ENCODE results near the gene CDC42. TPM values are rescaled to one million over a fixed set of nuclear protein-coding genes. Genes with fewer than 3 reads are reported as not detected.
"Not testable (repeated sequence)": the region's sequence is repeated elsewhere in the genome, so short reads cannot be mapped to it uniquely, and the experiment has no call there.

The CDC42 gene
- 100 to 1,000 TPM; 228 to 244 (median 240) TPM for total RNA-seq

DNA sequence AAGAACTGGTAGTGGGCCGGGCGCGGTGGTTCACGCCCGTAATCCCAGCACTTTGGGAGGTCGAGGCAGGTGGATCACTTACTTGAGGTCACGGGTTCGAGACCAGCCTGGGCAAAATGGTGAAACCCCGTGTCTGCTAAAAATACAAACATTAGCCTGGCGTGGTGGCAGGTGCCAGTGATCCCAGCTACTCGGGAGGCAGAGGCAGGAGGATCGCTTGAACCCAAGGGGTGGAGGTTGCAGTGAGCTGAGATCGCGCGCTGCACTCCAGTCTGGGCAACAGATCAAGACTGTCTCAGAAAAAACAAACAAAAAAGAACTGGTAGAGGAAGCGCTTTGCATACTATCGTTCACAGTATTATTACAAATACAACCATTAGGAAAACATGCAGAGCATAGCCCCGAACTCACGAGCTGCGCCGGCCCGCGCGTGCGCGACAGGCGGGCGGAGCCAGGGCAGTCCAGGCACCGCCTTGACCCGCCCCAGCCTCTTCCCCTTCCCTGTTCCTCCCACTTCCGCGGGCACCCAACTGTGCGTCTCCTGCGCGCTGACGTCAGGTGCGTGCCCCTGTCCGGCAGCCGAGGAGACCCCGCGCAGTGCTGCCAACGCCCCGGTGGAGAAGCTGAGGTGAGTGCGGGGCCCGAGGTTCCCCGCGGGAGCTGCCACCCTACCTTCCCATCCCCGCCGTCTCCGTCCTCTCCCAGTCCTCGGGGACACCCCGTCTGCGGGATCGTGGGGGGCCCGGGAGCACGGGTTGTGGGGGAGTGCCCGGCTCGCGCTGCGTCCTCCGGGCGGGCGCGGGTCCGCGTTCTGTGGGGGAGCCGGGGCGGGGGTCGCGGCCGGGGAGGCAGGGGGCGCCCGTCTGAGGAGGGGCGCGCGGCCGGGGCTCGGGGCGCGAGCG lies at the start of gene CDC42:
Gene CDC42 (plus strand): TSS at position 595 of the 902 bp plus-strand sequence. CDS start 25,770 bp downstream, outside the sequence.
- intact Hi-C loops (cut with DNase I) = no loop called here
- peak within 1 kb of the TSS; percentile 96 to 97 (median 96) for H3K27ac ChIP-seq
- DNase-seq = peak; percentile 98
- no peaks in the 10 kb centered on the region for H3K36me3 ChIP-seq
- H3K4me1 ChIP-seq = peaks cover 28 to 32% of the 10 kb centered on the region in 2 donors
- H3K27me3 ChIP-seq = no peaks in the 10 kb centered on the region
- H3K9me3 ChIP-seq = no peaks in the 10 kb centered on the region
- 32 to 34% methylated on average over 39 of the region's 81 CpGs for WGBS, 2 donors
- TF ChIP-seq CTCF (IDR thresholded peaks at IDR 0.05) (no peak), POLR2A (IDR thresholded peaks at IDR 0.05) (peak; percentile 92 to 97)
- H3K4me3 ChIP-seq (replicated peaks in 1 of 3) = peak within 1 kb of the TSS; percentile 85 to 96 (median 94)

DNA sequence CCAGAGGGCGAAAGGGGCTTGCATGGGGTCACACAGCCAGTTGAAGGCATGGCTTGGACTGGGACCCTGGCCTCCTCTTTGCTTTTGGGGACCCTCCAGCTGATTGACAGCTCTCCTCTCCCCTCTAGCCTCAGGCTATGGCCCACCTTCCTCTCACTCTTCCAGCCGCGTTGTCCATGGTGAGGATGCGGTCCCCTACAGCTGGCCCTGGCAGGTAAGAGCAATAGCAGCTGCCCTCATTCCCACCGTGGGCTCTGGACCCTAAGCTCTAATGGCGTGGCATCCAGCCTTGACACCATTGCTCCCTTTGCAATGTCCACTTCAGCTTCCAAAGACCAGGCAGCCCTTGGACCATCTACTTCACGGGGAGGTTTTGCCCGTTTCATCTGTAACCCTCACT lies 49.6 kb upstream of the CDC42 start:
- WGBS, 2 donors = 79 to 84% methylated on average over 8 of the region's 8 CpGs
- not testable (repeated sequence) for H3K36me3 ChIP-seq; DNase-seq; H3K9me3 ChIP-seq; H3K27me3 ChIP-seq; H3K4me3 ChIP-seq (replicated peaks in 1 of 3); H3K27ac ChIP-seq; H3K4me1 ChIP-seq
- intact Hi-C loops (cut with DNase I) = loop anchor here (10.0 kb wide), 1 partner anchor 642 kb away; the partner anchor contains the start of gene C1QC

DNA sequence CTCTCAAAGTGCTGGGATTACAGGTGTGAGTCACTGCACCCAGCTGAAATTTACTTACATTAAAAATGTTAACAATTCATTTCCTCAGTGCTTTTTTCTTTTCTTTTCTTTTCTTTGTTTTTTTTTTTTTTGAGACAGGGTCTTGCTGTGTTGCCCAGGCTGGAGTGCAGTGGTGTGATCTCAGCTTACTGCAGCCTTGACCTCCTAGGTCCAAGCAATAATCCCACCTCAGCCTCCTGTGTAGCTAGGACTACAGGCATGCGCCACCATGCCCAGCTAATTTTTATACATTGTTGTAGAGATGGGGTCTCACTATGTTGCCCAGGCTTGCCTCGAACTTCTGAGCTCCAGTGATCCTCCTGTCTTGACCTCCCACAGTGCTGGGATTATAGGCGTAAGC lies 48.5 kb upstream of the CDC42 start:
- H3K4me1 ChIP-seq; H3K27me3 ChIP-seq; H3K4me3 ChIP-seq (replicated peaks in 1 of 3); DNase-seq; H3K9me3 ChIP-seq; H3K27ac ChIP-seq; H3K36me3 ChIP-seq: not testable (repeated sequence)
- WGBS, 2 donors = 92 to 100% methylated on average over 1 to 3 of the region's 3 CpGs
- intact Hi-C loops (cut with DNase I) = loop anchor here (10.0 kb wide), 1 partner anchor 641 kb away; the partner anchor contains the start of gene C1QC

DNA sequence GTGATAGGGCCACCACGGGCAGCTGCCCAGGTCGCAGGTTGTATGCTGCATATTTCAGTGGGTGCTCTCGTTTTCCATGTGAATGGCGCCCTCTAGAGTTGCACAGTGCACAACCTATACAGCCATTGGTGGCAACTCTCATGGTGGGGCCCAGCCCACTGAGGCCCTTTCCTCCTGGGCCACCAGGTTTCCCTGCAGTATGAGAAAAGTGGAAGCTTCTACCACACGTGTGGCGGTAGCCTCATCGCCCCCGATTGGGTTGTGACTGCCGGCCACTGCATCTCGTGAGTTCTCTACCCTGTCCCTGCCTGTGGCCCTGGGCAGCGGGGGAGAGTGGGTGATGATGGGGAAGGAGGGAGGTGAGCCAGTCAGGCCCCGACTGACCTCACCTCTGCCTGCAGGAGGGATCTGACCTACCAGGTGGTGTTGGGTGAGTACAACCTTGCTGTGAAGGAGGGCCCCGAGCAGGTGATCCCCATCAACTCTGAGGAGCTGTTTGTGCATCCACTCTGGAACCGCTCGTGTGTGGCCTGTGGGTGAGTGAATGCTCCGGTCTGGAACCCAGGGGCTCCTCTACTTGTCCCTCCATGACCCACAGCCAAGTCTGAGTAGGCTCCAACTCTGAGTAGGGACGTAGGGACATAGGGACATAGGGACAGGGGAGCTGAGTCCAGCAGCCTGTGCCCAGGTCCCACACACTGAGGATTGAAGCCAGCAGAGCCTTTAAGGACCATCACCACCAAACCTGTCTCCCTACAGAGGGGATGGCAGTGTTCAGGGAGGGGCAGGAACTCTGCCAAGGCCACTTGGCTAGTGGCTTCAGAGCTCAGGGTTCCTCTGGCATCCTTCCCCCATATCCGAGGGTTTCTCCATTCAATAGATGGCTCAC lies 47.0 kb upstream of the CDC42 start:
- H3K27me3 ChIP-seq; H3K4me3 ChIP-seq (replicated peaks in 1 of 3); H3K4me1 ChIP-seq; H3K9me3 ChIP-seq; H3K36me3 ChIP-seq; H3K27ac ChIP-seq: not testable (repeated sequence)
- intact Hi-C loops (cut with DNase I) = loop anchor here (10.0 kb wide), 1 partner anchor 639 kb away; the partner anchor contains the start of gene C1QC
- DNase-seq = peak in 1 of 2 donors; percentile 32
- WGBS, 2 donors = 59 to 67% methylated on average over 17 to 18 of the region's 18 CpGs
- peak in 1 of 6 experiments; percentile 23 for TF ChIP-seq CTCF (IDR thresholded peaks at IDR 0.05)

GRCh38 chr1:22006736-22007135 lies 45.8 kb upstream of the CDC42 start:
- intact Hi-C loops (cut with DNase I) = loop anchor here (10.0 kb wide), 1 partner anchor 638 kb away; the partner anchor contains the start of gene C1QC
- not testable (repeated sequence) for H3K27ac ChIP-seq

DNA sequence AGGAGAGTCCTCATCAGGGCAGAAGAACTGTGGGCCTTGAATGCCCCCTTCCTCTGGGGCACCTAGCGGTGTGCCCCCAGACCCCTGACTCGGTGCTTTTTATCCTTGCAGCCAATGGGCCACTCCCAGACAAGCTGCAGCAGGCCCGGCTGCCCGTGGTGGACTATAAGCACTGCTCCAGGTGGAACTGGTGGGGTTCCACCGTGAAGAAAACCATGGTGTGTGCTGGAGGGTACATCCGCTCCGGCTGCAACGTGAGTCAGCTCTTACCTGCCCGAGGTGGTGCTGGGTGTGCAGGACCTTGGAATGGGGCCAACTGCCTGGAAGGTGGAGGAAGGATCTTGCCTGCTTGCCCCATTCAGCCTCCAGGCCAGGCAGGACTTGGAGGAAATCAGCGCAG lies 45.2 kb upstream of the CDC42 start:
- H3K27me3 ChIP-seq; DNase-seq; H3K9me3 ChIP-seq; H3K36me3 ChIP-seq; H3K4me3 ChIP-seq (replicated peaks in 1 of 3); H3K27ac ChIP-seq; H3K4me1 ChIP-seq: not testable (repeated sequence)
- 88 to 91% methylated on average over 4 of the region's 10 CpGs for WGBS, 2 donors
- intact Hi-C loops (cut with DNase I) = loop anchor here (10.0 kb wide), 1 partner anchor 638 kb away; the partner anchor contains the start of gene C1QC

More at GRCh38 chr1:22006736-22007135, 45.8 kb upstream of the CDC42 start:
- WGBS, 2 donors = 84 to 85% methylated on average over 13 of the region's 13 CpGs
- H3K4me1 ChIP-seq; H3K4me3 ChIP-seq (replicated peaks in 1 of 3); H3K36me3 ChIP-seq; H3K9me3 ChIP-seq; H3K27me3 ChIP-seq; DNase-seq: not testable (repeated sequence)

GRCh38 chr1:22009566-22009965 lies 42.9 kb upstream of the CDC42 start:
- 77 to 84% methylated on average over 8 of the region's 11 CpGs for whole genome bisulfite sequencing, 2 donors

GRCh38 chr1:22012752-22013151 lies 39.8 kb upstream of the CDC42 start:
- DNase-seq; intact Hi-C loops (cut with DNase I); H3K27ac ChIP-seq; H3K36me3 ChIP-seq; H3K4me1 ChIP-seq; H3K9me3 ChIP-seq; H3K27me3 ChIP-seq; H3K4me3 ChIP-seq (replicated peaks in 1 of 3): not testable (repeated sequence)
- WGBS, 2 donors = 46 to 66% methylated on average over 3 to 4 of the region's 4 CpGs

More at GRCh38 chr1:22009566-22009965, 42.9 kb upstream of the CDC42 start:
- H3K27me3 ChIP-seq; H3K4me3 ChIP-seq (replicated peaks in 1 of 3); H3K9me3 ChIP-seq; H3K4me1 ChIP-seq; DNase-seq; H3K27ac ChIP-seq; H3K36me3 ChIP-seq: not testable (repeated sequence)
- intact Hi-C loops (cut with DNase I) = loop anchor here (10.0 kb wide), 1 partner anchor 635 kb away; the partner anchor contains the start of gene C1QC

GRCh38 chr1:22014575-22015206 lies 37.8 kb upstream of the CDC42 start:
- H3K27me3 ChIP-seq; intact Hi-C loops (cut with DNase I); H3K27ac ChIP-seq; DNase-seq; H3K36me3 ChIP-seq; H3K9me3 ChIP-seq; H3K4me1 ChIP-seq; H3K4me3 ChIP-seq (replicated peaks in 1 of 3): not testable (repeated sequence)
- 86 to 93% methylated on average over 13 of the region's 13 CpGs for WGBS, 2 donors
